Measurements from ENCODE around the gene SMARCAD1. TPM values are rescaled to one million over a fixed set of nuclear protein-coding genes. Genes with fewer than 3 reads are reported as not detected.

The SMARCAD1 gene
- total RNA-seq, 1 donor from 2014 or later: 40.4 TPM

Other genes starting within 250 kb of the SMARCAD1 start
- not detected in 2 replicates for gene HPGDS, start 135.0 kb downstream of the SMARCAD1 start, total RNA-seq
- gene PDLIM5, start 244.1 kb downstream of the SMARCAD1 start, total RNA-seq: 122 and 170 TPM in 2 replicates

Measured in myocyte (in vitro differentiated cells).